MV-4-11 (cell line): ENCODE results near the gene POMGNT1.
"Not testable (repeated sequence)": the region's sequence is repeated elsewhere in the genome, so short reads cannot be mapped to it uniquely, and the experiment has no call there.

Source experiments
- DNase-seq: peaks from one replicate; lab custom pipeline; 2025; lab: John Stamatoyannopoulos, UW

POMGNT1 gene

DNA sequence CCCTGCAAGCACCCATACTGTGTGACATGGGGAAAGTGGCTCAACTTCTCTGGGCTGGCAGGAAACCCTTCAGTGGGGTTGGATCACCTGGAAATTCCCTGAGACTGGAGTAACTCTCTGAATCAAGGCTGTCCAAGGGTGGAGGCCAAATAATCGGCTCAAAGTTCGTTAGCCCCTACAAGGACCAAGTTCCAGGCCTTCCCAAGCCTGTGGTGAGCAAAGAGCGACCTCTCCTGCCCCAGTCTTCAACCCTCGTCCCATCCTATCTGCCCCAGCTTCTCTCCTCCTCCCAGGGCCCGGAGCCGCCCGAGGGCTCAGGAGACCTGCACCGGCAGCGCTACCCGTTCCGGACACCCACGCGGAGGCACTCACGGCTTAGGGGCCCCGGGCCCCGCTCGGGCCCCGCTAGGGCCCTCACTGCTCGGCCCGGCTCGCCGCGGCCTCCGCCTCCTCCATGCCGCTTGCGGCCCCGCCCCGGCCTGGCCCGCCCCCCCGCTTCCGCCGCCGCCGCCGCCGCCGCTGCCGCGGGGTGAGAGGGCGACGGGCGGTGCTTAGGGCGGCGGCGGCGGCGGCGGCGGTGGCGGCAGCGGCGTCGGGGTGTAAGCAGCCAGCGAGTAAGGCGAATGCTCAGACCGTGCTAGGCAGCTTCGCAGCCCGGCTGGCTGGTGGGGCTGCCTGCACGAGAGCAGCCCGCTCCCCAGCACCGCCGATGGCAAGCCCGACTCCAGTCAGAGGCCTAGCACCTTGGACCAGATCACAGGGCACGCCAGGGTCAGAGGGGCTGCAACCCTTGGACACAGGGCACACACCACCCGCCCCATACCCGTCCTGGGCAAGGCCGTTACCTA lies at the start of gene POMGNT1:
POMGNT1 (minus strand) TSS at position 471 of the 848 bp plus-strand sequence. CDS start 613 bp downstream, outside the sequence.
- peak; percentile 42 for DNase-seq

DNA sequence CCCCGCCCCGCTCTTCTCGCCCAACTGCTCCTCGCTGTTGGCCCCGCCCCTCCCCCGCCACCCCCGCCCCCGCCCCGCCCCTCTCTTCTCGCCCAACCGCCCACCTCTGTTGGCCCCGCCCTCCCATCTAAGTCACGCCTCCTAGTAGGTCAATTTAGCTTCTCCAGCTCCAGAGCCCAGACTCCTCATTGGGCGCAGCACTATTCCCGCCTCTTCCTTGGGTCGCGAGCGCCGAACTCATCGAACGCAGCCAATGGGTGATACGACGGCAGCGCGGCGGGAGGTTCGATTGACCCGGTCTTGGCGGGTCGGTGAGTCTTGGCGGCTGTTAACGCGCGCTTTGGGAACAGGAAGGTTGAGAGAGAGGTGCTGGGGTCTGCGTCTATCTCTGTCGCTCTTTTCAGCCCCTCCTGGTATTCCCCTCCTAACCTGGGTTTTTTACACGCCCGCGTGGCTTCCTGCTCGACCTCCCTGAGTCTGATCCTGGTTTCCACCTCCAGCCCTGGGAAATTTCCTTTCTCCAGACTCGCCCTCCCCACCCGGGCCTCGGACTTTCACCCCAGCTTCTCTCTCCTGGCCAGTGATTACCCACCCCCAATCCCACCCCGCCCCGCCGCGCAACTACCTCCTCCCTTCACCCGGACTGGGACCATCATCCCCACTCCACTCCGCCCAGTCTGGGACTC lies 49.3 kb upstream of the POMGNT1 start, which contains the start of gene RAD54L:
RAD54L (plus strand) TSS at position 328 of the 686 bp plus-strand sequence. CDS start 643 bp downstream, outside the sequence.
- peak; percentile 99 for DNase-seq

DNA sequence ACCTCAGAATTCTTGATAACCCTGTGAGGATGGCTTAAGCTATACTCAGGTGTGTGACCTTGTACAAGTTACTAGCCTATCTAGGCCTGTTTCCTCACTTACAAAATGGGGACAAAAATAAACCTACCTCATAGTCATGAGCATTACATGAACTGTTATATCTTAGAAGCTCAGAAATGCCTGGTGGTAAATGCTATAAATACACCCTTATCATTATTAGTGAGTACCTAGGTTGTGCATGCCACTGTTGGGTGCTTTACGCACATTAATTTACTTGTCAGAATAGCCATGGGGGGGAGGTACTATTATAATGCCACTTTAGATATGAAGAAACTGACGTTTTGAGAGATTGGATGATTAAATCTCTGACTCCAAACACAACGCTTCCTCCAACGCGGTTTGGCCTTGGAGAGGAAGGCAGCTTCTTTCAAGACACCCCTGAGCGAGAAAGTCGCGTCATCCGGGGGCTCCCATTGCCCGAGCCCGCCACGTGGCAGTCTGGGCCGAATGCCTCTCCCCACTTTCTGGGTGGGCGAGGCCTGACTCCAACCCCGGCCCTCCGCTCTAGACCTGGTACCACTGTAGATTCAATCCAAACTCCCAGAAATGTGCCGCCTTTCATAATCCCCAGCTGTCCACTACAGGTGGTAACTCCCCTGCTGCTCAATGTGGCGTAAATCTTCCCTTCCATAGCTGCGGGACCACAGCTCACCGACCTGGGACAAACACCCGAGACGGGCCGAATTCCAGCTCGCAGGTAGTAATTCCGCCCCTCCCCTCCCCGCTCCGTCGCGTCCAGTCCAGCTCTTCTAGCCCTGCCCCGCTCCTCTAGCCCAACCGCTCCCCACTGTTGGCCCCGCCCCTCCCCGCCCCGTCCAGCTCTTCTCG lies 48.6 kb upstream of the POMGNT1 start:
- peak; percentile 34 for DNase-seq

DNA sequence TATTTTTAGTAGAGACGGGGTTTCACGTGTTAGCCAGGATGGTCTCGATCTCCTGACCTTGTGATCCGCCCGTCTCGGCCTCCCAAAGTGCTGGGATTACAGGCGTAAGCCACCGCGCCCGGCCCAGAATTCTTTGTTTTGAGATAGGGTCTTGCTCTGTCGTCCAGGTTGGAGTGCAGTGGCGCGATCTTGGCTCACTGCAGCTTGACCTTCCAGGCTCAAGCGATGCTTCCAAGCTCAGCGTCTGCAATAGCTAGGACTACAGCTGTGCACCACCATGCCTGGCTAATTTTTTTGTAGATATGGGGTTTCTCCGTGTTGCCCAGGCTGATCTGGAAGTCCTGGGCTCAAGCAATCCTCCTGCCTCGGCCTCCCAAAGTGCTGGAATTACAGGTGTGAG lies 47.9 kb upstream of the POMGNT1 start:
- DNase-seq, result not testable (repeated sequence)

DNA sequence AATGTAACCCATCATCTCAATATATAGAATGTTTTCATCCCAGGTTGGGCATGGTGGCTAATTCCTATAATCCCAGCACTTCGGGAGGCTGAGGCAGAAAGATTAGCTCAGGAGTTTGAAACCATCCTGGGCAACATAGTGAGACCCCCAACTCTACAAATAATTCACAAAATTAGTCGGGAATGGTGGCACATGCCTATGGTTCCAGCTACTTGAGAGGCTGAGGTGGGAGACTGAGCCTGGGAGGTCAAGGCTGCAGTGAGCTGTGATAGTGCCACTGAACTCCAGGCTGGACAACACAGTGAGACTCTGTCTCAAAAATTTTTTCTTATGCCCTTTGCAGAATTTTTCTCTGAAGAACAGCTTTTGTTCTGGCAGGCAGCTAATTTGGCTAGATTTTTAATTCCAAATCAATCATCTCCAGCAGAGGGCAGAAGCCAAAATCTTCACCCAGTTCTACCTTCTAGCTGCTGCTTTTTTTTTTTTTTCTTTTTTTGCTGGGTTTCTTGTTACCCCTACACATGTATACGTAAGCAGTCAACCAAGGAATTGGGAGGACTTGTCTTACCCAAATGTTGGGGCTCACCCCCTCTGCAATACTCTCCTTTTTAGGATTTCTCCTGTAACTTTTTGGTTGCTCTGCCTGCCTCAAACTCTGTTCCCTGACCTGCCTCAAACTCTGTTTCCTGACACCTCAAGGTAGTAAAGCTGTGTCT lies 46.6 kb upstream of the POMGNT1 start:
- peak; percentile 58 for DNase-seq

DNA sequence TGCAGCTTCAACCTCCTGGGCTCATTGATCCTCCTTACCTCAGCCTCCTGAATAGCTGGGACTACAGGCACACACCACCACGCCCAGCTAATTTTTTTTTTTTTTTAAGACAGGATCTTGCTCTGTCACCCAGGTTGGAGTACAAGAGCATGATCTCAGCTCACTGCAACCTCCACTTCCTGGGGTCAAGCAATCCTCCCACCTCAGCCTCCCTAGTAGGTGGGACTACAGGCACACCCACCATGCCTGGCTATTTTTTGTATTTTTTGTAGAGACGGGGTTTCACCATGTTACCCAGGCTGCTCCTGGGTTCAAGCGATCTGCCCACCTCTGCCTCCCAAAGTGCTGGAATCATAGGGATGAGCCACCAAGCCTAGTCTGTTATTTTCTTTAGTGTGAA lies 45.6 kb upstream of the POMGNT1 start:
- not testable (repeated sequence) for DNase-seq

DNA sequence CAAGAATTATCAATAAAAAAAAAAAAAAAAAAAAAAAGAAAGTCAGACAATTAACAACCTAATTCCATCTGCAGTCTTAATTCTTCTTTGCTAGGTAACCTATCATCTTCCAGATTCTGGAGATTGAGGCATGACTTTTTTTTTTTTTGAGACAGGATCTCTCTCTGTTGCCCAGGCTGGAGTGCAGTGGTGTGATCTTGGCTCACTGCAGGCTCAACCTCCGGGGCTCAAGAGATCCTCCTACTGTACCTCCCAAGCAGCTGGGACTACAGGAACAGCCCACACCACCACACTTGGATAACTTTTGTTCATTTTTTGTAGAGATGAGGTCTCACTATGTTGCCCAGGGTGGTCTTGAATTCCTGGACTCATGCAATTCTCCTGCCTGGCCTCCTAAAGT lies 44.7 kb upstream of the POMGNT1 start:
- no peak for DNase-seq

DNA sequence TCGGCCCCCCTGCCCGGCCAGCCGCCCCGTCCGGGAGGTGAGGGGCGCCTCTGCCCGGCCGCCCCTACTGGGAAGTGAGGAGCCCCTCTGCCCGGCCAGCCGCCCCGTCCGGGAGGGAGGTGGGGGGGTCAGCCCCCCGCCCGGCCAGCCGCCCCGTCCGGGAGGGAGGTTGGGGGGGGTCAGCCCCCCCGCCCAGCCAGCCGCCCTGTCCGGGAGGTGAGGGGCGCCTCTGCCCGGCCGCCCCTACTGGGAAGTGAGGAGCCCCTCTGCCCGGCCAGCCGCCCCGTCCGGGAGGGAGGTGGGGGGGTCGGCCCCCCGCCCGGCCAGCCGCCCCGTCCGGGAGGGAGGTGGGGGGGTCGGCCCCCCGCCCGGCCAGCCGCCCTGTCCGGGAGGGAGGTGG lies 43.5 kb upstream of the POMGNT1 start:
- not testable (repeated sequence) for DNase-seq

DNA sequence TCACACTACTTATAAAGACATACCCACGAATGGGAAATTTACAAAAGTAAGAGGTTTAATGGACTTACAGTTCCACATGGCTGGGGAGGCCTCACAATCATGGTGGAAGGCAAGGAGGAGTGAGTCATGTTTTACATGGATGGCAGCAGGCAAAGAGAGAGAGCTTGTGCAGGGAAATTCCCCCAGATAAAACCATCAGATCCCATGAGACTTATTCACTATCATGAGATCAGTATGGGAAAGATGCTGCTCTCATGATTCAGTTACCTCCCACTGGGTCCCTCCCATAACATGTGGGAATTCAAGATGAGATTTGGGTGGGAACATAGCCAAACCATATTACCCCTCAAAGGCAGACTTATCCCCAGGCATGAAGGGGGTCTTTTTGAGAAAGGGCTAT lies 40.6 kb upstream of the POMGNT1 start:
- DNase-seq, result not testable (repeated sequence)

DNA sequence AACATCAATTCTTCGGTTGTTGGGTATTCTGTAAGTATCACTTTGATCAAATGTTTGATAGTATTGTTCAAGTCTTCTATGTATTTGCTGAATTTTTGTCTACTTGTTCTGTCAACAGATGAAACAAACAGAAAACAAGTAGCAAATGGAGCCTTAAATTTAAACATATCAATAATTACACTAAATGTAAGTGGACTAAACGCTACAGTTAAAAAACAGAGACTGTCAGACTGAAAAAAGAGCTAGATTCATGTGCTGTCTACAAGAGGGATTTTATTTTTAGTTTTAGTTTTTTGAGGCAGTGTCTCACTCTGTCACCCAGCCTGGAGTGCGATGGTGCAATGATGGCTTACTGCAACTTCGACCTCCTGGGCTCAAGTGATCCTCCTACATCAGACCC lies 38.6 kb upstream of the POMGNT1 start:
- no peak for DNase-seq

DNA sequence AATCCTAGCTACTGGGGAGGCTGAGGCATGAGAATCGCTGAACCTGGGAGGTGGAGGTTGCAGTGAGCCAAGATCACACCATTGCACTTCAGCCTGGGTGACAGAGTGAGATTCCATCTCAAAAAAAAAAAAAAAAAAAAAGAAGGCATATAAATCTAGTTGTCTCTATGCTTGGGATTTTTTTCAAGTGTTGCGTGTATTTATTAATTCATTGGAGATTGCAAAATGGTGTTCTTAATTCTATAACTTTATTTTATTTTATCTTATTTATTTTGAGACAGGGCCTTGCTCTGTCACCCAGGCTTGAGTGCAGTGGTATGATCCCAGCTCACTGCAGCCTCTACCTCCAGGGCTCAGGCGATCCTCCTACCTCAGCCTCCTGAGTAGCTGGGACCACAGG lies 33.0 kb upstream of the POMGNT1 start:
- not testable (repeated sequence) for DNase-seq

DNA sequence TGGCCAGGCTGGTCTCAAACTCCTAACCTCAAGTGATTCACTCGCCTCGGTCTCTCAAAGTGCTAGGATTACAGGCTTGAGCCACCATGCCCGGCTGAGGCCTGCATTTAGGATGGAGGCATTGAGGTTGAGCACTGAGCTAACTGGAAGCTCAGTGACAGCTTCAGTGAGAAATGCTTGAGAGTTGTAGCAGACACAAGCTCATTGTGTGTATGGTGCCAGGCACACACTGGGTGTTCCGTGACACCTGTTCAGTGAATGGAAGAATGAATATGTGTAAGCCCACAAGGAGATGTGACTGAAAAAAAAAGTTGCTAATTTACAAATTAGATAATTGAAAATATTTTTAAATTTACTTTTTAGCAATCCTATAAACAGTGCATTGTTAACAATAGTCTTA lies 26.7 kb upstream of the POMGNT1 start:
- no peak for DNase-seq

DNA sequence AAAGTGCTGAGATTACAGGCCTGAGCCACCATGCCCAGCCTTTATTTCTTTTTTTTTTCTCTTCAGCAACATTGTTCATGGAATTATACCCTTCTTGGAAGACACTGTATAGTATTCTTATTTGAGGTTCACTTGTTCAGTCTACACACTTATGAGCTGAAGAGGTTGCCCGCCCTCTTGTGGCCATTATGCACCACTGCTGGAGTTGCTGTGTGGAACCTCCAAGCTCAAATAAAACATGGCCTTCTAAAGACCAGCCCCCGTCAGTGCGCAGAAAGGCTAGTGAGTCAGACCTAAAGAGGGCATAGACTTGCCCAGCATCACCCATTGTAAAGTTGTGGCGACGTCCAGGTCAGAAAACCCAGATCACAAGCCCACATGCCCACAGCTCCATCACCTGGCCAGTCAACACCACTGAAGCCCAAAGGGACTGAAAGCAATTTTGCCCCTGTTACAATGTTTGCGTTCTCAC lies 25.3 kb upstream of the POMGNT1 start:
- peak; percentile 62 for DNase-seq

DNA sequence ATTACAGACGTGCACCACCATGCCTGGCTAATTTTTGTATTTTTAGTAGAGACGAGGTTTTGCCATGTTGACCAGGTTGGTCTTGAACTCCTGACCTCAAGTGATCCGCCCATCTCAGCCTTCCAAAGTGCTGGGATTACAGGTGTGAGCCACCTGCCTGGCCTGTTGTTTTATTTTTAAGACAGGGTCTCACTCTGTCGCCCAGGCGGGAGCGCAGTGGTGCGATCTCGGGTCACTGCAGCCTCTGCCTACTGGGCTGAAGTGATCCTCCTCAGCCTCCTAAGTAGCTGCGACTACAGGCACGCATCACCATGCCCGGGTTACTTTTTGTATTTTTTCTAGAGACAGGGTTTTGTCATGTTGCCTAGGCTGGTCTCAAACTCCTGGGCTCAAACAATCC lies 24.8 kb upstream of the POMGNT1 start:
- not testable (repeated sequence) for DNase-seq

DNA sequence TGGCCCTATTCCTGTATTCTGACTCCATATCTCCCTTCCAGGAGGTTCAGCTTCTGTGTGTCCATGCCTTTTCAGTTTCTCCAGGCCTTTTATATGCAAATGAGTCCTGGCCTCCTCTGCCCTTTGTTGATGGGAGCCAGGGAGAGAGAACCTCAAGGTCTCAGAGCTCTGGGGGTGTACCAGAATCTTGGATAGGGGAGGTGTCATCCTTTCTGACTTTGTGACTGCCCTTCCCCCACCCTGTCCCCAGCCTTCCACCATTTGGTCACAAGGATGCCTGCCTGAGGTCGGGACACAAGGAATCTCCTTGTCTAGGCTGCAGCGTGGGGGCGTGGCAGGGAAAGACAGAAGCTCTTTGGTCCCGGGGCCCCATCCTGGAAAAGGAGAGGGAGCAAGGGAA lies 23.5 kb upstream of the POMGNT1 start:
- no peak for DNase-seq

DNA sequence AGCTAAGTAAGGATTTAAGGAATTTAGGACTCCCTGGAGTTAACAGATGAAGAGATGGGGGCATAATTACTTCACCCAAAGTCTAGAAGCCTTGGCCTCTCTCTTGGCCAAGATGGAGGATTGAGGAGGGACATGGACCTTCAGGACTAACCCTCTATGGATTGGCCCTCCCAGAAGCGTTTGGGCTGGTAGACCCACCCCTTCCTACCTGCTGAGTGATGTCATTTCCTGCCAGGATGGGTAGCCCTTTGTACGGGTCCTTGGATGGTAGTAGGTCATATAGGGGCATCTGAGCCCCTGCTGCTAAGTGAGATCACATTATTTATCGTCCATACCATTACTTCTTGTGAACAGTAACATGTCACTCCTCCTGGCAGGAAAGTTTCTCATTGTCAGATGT lies 22.6 kb upstream of the POMGNT1 start:
- no peak for DNase-seq

DNA sequence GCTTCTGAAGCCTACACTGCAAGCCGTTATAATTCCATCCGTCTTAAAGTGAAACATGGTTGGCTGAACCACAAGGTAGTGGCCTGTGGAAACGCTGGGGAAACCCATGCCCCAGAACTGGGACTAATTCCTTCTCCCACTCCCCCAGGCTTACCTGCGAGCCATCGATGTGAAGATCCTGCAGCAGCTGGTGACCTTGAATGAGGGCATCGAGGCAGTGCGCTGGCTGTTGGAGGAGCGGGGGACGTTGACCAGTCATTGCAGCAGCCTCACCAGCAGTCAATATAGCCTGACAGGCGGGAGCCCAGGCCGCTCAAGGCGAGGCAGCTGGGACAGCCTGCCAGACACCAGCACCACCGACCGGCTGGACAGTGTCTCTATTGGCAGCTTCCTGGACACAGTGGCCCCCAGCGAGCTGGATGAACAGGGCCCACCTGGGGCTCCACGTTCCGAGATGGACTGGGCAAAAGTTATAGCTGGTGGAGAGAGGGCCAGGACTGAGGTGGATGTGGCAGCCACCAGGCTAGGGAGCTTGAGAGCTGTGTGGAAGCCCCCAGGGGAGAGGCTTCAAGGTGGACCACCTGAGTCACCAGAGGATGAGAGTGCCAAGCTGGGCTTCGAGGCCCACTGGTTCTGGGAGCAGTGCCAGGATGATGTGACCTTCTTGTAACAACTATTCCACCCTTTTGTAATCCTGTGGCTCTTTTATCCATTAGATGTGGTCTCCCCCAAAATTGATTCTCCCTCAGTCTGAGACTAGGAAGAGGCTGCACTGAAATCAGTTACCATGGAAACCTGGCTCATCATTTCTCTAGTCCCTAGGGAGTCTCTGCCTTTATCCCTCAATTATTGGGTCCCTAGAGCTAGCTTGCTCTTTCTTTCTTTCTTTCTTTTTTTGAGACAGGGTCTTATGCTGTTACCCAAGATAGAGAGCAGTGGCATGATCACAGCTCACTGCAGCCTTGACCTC lies 21.6 kb upstream of the POMGNT1 start:
- no peak for DNase-seq

DNA sequence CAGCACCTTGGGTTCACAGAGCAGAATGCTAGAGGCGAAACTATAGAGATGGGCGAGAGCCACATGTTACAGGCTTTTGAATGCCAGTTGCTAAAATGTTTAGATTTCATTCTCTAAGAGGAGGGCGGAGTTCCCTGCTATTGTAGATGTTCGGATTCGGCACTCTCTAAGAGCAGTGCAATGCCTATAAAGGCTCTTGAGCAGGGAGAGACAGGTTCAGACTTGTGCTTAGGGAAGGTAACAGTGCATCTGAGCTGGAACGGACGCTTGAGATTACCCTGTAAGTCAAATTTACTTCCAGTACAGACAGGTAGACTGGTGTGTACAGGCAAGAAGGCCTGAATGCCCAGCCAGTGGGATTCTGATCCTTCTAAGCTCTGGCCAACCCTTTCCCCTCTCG lies 20.2 kb upstream of the POMGNT1 start:
- no peak for DNase-seq

DNA sequence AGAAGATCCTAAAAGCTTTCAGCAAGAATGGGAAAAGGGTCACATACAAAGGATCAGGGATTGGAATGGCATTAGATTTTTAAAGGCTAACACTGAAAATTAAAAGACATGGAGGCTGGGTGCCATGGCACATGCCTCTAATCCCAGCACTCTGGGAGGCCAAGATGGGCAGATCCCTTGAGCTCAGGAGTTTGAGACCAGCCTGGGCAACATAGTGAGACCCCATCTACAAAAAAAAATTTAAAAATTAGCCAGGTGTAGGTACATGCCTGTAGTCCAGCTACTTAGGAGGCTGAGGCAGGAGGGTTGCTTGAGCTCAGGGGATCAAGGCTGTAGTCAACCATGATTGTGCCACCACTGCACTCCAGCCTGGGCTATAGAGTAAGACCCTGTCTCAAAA lies 17.3 kb upstream of the POMGNT1 start:
- DNase-seq, result no peak

DNA sequence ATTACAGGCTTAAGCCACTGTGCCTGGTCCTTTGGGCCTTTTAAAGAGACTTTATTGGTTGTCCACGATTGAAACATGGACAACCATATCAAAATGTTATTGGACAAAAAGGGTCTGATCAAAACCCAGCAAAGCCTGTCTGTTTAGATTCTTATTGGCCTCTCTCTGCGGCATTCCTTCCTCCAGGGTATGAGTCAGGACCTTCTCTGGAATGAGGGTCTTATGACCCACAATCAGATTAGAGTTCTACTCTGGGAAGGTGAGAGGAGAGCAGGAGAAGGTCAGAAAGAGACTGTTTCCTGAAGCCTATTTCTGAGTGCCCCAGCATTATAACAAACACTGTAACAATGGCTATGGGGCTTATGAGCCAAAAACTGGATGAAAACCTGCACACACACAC lies 12.8 kb upstream of the POMGNT1 start:
- no peak for DNase-seq
